KMS-11 (cell line): ENCODE results near the gene KRTAP10-10.

Experiments
- H2AFZ ChIP-seq: fragments of 200-600 bp; sonication (generic); 2 replicates; pipeline ENCODE4 v1.6.1; 2016; ENCODE audit warnings: antibody characterized with exemption, mixed run types, low read depth
- H3K27ac ChIP-seq: fragments of 200-600 bp; sonication (generic); 2 replicates; pipeline ENCODE4 v1.6.1; 2016; ENCODE audit warnings: mild to moderate bottlenecking, mixed run types
- H3K27me3 ChIP-seq: fragments of 200-600 bp; sonication (generic); 2 replicates; pipeline ENCODE4 v1.6.1; 2017; ENCODE audit warnings: mild to moderate bottlenecking, low read depth, mixed run types, moderate library complexity; ENCODE audit not compliant: insufficient read depth
- H3K36me3 ChIP-seq: fragments of 200-600 bp; sonication (generic); 2 replicates; pipeline ENCODE4 v1.6.1; 2017; ENCODE audit warnings: mild to moderate bottlenecking, mixed run types; ENCODE audit not compliant: insufficient read depth
- H3K4me1 ChIP-seq: fragments of 200-600 bp; sonication (generic); 2 replicates; pipeline ENCODE4 v1.6.1; 2016; ENCODE audit warnings: mild to moderate bottlenecking, low read depth, mixed run types; ENCODE audit not compliant: poor library complexity, severe bottlenecking
- H3K4me2 ChIP-seq: fragments of 200-600 bp; sonication (generic); 2 replicates; pipeline ENCODE4 v1.7.0; 2016; ENCODE audit warnings: mild to moderate bottlenecking, mixed run types
- H3K4me3 ChIP-seq: fragments of 200-600 bp; sonication (generic); IDR thresholded peaks from 2 replicates; pipeline ENCODE4 v1.6.1; 2017; ENCODE audit warnings: low read depth, low read length, mixed read lengths; ENCODE audit not compliant: insufficient read depth
- H3K79me2 ChIP-seq: fragments of 200-600 bp; sonication (generic); 2 replicates; pipeline ENCODE4 v1.6.1; 2016; ENCODE audit warnings: low read depth, mixed run types; ENCODE audit not compliant: insufficient read depth
- H3K9ac ChIP-seq: fragments of 200-600 bp; sonication (generic); 2 replicates; pipeline ENCODE4 v1.6.1; 2016; ENCODE audit warnings: mild to moderate bottlenecking, mixed run types
- H4K20me1 ChIP-seq: fragments of 200-600 bp; sonication (generic); 2 replicates; pipeline ENCODE4 v1.6.1; 2016; ENCODE audit warnings: mild to moderate bottlenecking, mixed run types; ENCODE audit not compliant: insufficient read depth
- TF ChIP-seq, protein P1 (sequence below): fragments of 200-600 bp; sonication (generic); conservative IDR thresholded peaks from 2 replicates; pipeline ENCODE4 v1.6.1; 2017; ENCODE audit warnings: low read depth, mild to moderate bottlenecking, antibody characterized with exemption, low read length, moderate library complexity, mixed read lengths

Gene KRTAP10-10

DNA sequence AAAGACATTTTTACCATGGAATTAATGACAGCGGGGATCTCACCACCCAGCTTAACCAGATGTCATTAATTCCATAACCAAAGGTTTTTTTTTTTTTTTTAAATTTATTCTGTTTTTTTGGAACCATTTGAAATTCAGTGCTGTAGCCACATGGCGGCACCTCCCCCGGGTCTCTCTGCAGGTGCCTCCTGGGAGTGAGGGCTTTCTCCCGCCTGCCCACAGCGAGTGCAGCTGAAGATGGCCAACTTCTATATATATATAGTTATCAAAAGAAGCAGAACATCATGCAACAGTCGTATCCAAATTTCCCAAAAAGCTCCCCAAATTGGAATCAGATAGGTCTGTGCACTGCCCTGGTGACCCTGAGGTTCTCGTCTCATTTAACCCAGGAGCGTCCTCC lies 21.7 kb upstream of the KRTAP10-10 start:
- TF ChIP-seq, protein P1, sequence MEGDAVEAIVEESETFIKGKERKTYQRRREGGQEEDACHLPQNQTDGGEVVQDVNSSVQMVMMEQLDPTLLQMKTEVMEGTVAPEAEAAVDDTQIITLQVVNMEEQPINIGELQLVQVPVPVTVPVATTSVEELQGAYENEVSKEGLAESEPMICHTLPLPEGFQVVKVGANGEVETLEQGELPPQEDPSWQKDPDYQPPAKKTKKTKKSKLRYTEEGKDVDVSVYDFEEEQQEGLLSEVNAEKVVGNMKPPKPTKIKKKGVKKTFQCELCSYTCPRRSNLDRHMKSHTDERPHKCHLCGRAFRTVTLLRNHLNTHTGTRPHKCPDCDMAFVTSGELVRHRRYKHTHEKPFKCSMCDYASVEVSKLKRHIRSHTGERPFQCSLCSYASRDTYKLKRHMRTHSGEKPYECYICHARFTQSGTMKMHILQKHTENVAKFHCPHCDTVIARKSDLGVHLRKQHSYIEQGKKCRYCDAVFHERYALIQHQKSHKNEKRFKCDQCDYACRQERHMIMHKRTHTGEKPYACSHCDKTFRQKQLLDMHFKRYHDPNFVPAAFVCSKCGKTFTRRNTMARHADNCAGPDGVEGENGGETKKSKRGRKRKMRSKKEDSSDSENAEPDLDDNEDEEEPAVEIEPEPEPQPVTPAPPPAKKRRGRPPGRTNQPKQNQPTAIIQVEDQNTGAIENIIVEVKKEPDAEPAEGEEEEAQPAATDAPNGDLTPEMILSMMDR = no peak
- no peak overlapping the region for H3K9ac ChIP-seq
- no peak overlapping the region for H3K4me3 ChIP-seq
- no peak overlapping the region for H2AFZ ChIP-seq
- H3K4me2 ChIP-seq = no peak overlapping the region
- H3K79me2 ChIP-seq = no peaks in the 10 kb centered on the region
- H3K27ac ChIP-seq = no peak overlapping the region
- peaks cover 30% of the 10 kb centered on the region for H3K27me3 ChIP-seq
- H3K4me1 ChIP-seq = no peaks in the 10 kb centered on the region
- H3K36me3 ChIP-seq = no peaks in the 10 kb centered on the region
- no peaks in the 10 kb centered on the region for H4K20me1 ChIP-seq

DNA sequence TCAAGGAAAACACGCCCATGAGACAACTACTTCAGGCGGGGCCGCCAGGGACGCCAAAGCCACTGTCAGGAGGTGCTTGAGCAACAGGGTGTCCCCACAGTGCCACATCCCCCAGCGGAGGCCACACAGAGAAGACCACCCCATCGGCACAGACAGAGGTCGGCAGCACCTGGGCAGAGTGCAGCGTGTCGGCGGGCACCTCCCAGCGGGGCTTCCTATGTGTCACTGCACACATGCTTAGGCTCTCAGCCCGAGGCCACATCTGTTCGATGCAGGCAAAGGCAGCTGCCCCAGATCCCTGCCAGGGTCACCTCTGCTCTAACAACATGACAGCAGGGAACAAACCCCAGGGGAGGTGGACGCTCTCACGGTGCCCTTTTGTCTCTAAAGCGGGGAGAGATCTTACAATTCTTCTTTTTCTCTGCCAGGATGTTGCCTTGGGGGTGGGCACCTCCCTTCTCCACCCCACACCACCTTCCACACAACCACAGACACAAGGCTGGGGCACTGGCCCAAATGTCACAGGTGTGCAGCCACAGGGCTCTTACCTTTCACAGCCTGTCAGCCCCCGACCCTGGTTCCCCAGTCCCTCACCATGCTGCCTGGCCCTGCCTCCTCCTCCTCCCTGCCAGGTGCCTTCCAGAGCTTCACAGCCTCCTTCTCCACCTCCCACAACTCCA lies 21.1 kb upstream of the KRTAP10-10 start:
- no peaks in the 10 kb centered on the region for H4K20me1 ChIP-seq
- H3K27ac ChIP-seq = no peak overlapping the region
- H3K4me3 ChIP-seq = no peak overlapping the region
- H3K79me2 ChIP-seq = no peaks in the 10 kb centered on the region
- H3K27me3 ChIP-seq = peaks cover 32% of the 10 kb centered on the region
- no peak overlapping the region for H3K9ac ChIP-seq
- no peak overlapping the region for H2AFZ ChIP-seq
- no peak overlapping the region for H3K4me2 ChIP-seq
- TF ChIP-seq, protein P1 = no peak
- H3K4me1 ChIP-seq = no peaks in the 10 kb centered on the region
- H3K36me3 ChIP-seq = no peaks in the 10 kb centered on the region

DNA sequence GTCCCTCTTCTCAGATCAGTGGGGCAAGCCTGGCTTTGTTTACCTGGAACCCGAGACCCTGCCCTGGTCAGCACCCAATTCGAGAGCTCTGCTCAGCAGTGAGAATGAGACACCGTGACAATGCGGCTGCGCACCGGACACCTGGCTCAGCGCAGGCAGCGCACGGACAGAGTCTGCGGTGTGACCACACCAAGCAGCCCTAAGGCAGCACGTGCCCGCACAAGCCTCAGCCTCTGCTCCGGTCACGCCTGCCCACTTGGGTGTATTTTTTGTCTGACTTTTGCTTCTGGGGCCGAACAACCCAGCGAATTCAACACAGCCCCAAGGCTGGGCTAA lies 20.6 kb upstream of the KRTAP10-10 start:
- no peak overlapping the region for H2AFZ ChIP-seq
- no peaks in the 10 kb centered on the region for H3K36me3 ChIP-seq
- no peaks in the 10 kb centered on the region for H4K20me1 ChIP-seq
- H3K9ac ChIP-seq = no peak overlapping the region
- H3K27me3 ChIP-seq = peaks cover 35% of the 10 kb centered on the region
- H3K4me3 ChIP-seq = no peak overlapping the region
- no peak overlapping the region for H3K27ac ChIP-seq
- no peak overlapping the region for H3K4me2 ChIP-seq
- TF ChIP-seq, protein P1 = no peak
- no peaks in the 10 kb centered on the region for H3K4me1 ChIP-seq
- H3K79me2 ChIP-seq = no peaks in the 10 kb centered on the region

DNA sequence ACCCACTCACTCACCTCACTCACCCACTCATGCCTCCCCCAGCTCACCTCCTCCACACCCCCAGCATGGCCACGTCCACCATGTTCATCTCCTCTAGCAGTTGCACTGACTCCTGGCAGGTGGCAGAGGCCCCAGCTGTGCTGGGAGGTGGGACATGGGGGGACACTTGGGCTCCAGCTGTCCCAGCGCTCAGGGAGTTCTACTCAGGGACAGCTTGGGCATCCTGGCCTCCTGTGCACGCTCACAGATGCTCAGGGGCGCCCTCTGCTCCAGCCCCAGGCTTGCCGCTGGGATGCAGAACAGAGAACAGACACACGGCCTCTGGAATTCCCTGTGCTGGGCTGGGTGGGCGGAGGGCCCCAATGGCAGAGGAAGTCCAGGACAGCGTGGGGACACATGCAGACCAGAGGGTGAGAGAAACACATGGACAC lies 20.1 kb upstream of the KRTAP10-10 start:
- H3K9ac ChIP-seq = no peak overlapping the region
- no peak overlapping the region for H3K27ac ChIP-seq
- H3K4me1 ChIP-seq = no peaks in the 10 kb centered on the region
- TF ChIP-seq, protein P1 = no peak
- H3K36me3 ChIP-seq = no peaks in the 10 kb centered on the region
- no peak overlapping the region for H3K4me3 ChIP-seq
- no peaks in the 10 kb centered on the region for H3K79me2 ChIP-seq
- H2AFZ ChIP-seq = no peak overlapping the region
- H3K4me2 ChIP-seq = no peak overlapping the region
- H4K20me1 ChIP-seq = no peaks in the 10 kb centered on the region
- peaks cover 39% of the 10 kb centered on the region for H3K27me3 ChIP-seq
